Measurements from ENCODE around the gene CEACAM3.

The CEACAM3 gene

DNA sequence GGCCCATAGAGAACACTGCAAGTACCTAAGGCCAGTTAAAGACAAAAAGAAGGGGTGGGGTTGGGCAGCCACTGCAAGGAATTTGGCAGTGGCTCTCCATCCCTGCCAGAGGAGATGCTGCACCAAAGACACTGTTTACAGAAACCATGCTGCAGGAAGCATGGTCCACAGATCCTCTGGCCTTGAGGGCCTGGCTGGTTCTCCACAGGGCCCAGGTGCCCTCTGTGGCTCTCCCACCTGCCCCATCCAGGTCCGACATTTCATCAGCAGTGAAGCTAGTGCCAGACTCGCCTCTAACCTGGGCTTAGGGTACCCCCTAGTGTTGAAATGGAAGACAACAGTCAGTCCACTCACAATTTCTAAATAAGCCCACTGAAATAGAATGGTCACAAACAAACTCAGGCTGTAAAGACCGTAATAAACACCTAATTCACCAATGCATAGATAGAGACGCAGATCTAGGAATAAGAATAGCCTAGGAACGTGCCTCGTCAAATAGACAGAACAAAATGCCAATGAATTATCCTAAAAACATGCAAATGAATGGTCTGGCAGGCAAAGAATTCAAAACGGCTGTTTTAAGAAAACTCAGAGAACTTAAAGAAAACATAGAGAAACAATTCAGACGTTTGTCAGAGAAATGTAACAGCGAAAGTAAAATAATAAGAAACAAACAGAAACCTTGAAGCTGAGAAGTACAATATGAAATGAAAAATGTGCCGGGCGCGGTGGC, 24.8 kb downstream of the CEACAM3 start:
- no peaks in the 10 kb centered on the region for H3K36me3 ChIP-seq (ENCODE audit: control insufficient read depth, insufficient read depth, low read length)
- H3K4me1 ChIP-seq (ENCODE audit: control insufficient read depth, insufficient read depth, low read length): no peaks in the 10 kb centered on the region
- no peak overlapping the region for H3K27ac ChIP-seq (ENCODE audit: low read depth, low read length)
- peaks cover 3% of the 10 kb centered on the region for H3K27me3 ChIP-seq (ENCODE audit: control insufficient read depth, insufficient read depth, low read length)
- H3K9ac ChIP-seq (ENCODE audit: low read length): no peak overlapping the region
- no peak overlapping the region for H3K4me3 ChIP-seq (ENCODE audit: low read length)

DNA sequence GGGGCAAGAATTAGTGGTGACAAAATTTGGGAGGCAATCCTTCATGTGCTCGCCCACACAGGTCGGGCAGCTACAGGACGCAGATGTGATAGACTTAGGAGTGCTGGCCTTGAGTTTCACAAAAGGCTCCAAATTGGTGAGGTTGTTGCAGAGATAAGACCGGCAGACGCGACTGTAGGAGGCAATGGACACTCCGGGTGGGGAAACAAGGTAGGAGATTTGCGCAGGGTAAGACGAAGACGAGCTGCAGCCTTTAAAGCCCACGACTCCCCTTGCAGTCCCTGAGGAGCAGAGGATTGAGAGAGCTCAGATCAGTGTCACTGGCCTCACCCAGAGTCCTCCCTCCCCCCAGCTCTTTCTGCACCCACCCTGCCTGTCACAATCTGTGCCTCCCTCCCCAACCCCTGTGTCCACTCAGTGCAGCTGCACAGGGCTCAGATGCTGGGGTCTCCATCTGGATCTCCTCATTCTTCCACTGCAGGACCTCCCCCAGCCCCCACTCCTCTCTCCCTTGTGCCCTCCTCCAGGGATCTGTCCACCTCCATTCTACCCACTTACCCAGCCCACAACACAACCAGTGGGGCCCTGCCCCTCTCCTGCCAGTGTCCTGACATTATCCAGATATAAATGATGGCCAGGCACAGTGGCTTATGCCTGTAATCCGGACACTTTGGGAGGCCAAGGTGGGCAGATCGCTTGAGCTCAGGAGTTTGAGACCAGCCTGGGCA, 41.8 kb downstream of the CEACAM3 start:
- H3K27ac ChIP-seq (ENCODE audit: low read depth, low read length): no peak overlapping the region
- H3K9ac ChIP-seq (ENCODE audit: low read length): no peak overlapping the region
- peaks cover 12% of the 10 kb centered on the region for H3K27me3 ChIP-seq (ENCODE audit: control insufficient read depth, insufficient read depth, low read length)

DNA sequence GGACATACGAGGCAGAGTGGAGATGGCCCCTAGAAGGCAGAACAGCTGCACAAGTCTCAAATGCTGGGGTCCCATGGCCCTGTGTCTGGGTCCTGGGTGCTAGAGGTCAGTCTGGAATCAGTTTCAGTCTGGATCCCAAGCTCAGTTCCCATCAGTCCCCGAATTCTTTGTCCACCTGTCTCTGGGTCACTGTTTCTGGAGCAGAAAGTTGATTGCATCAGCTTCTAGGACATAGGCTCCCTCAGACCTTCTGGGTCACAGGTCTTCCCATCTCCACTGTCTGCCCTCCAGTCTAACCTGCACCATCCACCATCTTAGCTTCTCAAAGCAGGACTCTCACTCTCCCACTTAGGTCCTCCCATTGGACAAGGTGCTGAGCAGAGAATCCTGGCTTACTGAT, 42.8 kb downstream of the CEACAM3 start:
- peaks cover 12% of the 10 kb centered on the region for H3K27me3 ChIP-seq (ENCODE audit: control insufficient read depth, insufficient read depth, low read length)
- H3K36me3 ChIP-seq (ENCODE audit: control insufficient read depth, insufficient read depth, low read length): no peaks in the 10 kb centered on the region
- H3K4me1 ChIP-seq (ENCODE audit: control insufficient read depth, insufficient read depth, low read length): no peaks in the 10 kb centered on the region
- H3K9ac ChIP-seq (ENCODE audit: low read length): no peak overlapping the region
- no peak overlapping the region for H3K4me3 ChIP-seq (ENCODE audit: low read length)
- no peak overlapping the region for H3K27ac ChIP-seq (ENCODE audit: low read depth, low read length)

More for the DNA sequence above, 41.8 kb downstream of the CEACAM3 start:
- no peaks in the 10 kb centered on the region for H3K36me3 ChIP-seq (ENCODE audit: control insufficient read depth, insufficient read depth, low read length)
- no peaks in the 10 kb centered on the region for H3K4me1 ChIP-seq (ENCODE audit: control insufficient read depth, insufficient read depth, low read length)
- H3K4me3 ChIP-seq (ENCODE audit: low read length): no peak overlapping the region

- Histone ChIP-seq H3K9ac (ENCODE audit: low read length) (no peak overlapping the region), H3K27me3 (ENCODE audit: control insufficient read depth, insufficient read depth, low read length) (peaks cover 9% of the 10 kb centered on the region), H3K36me3 (ENCODE audit: control insufficient read depth, insufficient read depth, low read length) (no peaks in the 10 kb centered on the region), H3K4me1 (ENCODE audit: control insufficient read depth, insufficient read depth, low read length) (no peaks in the 10 kb centered on the region), H3K27ac (ENCODE audit: low read depth, low read length) (no peak overlapping the region), H3K4me3 (ENCODE audit: low read length) (no peak overlapping the region)
Observed at GRCh38 chr19:41843371-41843770, 47.0 kb downstream of the CEACAM3 start.

DNA sequence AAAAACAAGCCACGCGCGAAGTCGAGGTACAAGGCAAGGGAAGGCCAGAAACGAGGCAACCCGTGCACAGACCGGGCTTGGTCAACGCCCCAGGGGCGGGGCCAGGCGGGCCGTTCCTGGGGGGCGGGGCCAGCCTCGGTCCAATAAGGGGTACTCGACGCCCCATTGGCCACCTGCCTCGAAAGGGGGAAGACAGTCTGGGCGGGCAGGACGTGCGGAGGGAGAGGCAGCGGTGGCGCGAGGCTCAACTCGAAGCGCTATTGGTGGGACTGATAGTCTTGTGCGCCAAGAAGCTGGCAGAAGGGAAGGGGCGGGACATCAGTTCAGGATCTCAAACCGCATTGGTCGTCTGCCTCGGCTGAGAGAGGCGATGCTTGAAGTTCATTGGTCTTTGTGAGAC, 48.2 kb downstream of the CEACAM3 start, which contains the start of gene LYPD4:
LYPD4 (minus strand) TSS at position 83 of the 400 bp plus-strand sequence. CDS start 5,398 bp downstream, outside the sequence.
- Histone ChIP-seq H3K27me3 (ENCODE audit: control insufficient read depth, insufficient read depth, low read length) (no peaks in the 10 kb centered on the region), H3K4me1 (ENCODE audit: control insufficient read depth, insufficient read depth, low read length) (no peaks in the 10 kb centered on the region), H3K36me3 (ENCODE audit: control insufficient read depth, insufficient read depth, low read length) (no peaks in the 10 kb centered on the region), H3K4me3 (ENCODE audit: low read length) (no peak within 1 kb of the TSS), H3K27ac (ENCODE audit: low read depth, low read length) (no peak within 1 kb of the TSS), H3K9ac (ENCODE audit: low read length) (no peak within 1 kb of the TSS)

DNA sequence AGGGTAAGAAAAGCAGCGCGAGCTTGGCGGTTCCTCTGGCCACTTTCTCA, 48.4 kb downstream of the CEACAM3 start, which contains the start of gene DMRTC2:
DMRTC2 (plus strand) TSS at position 42 of the 50 bp plus-strand sequence. CDS start 2,387 bp downstream, outside the sequence.
- Histone ChIP-seq H3K4me3 (ENCODE audit: low read length) (no peak within 1 kb of the TSS), H3K27me3 (ENCODE audit: control insufficient read depth, insufficient read depth, low read length) (no peaks in the 10 kb centered on the region), H3K36me3 (ENCODE audit: control insufficient read depth, insufficient read depth, low read length) (no peaks in the 10 kb centered on the region), H3K9ac (ENCODE audit: low read length) (no peak within 1 kb of the TSS), H3K27ac (ENCODE audit: low read depth, low read length) (no peak within 1 kb of the TSS), H3K4me1 (ENCODE audit: control insufficient read depth, insufficient read depth, low read length) (no peaks in the 10 kb centered on the region)

DNA sequence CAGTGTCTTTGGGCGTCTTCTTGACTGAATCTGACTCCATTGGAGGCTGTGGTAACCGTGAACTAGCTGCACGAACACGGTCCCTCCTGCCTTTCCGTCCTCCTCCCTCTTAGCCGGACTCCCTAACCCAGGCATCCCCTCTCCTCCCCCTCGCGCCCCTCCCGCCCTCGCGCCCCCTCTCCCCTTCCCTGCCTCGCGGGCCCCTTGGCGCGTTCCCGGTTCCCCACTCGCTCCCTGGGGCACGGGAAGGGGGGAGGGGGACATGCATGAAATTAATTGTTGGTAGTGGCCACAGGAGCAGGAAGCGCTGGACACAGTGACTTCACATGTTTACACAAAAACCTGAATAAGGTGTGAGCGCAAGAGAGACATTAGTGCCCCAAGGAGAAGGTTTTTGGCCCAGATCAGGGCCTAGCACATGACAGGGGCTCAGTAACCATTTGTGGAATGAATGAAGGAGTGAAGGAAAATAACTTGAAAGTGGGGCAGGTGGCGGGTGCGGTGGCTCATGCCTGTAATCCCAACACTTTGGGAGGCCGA, 48.7 kb downstream of the CEACAM3 start:
- Histone ChIP-seq H3K4me1 (ENCODE audit: control insufficient read depth, insufficient read depth, low read length) (no peaks in the 10 kb centered on the region), H3K9ac (ENCODE audit: low read length) (no peak overlapping the region), H3K27ac (ENCODE audit: low read depth, low read length) (no peak overlapping the region), H3K36me3 (ENCODE audit: control insufficient read depth, insufficient read depth, low read length) (no peaks in the 10 kb centered on the region), H3K27me3 (ENCODE audit: control insufficient read depth, insufficient read depth, low read length) (no peaks in the 10 kb centered on the region), H3K4me3 (ENCODE audit: low read length) (no peak overlapping the region)

- Histone ChIP-seq H3K36me3 (ENCODE audit: control insufficient read depth, insufficient read depth, low read length) (no peaks in the 10 kb centered on the region), H3K4me3 (ENCODE audit: low read length) (no peak overlapping the region), H3K27ac (ENCODE audit: low read depth, low read length) (no peak overlapping the region), H3K9ac (ENCODE audit: low read length) (no peak overlapping the region), H3K4me1 (ENCODE audit: control insufficient read depth, insufficient read depth, low read length) (no peaks in the 10 kb centered on the region), H3K27me3 (ENCODE audit: control insufficient read depth, insufficient read depth, low read length) (peaks cover 3% of the 10 kb centered on the region)
Observed at GRCh38 chr19:41847351-41848105, 51.1 kb downstream of the CEACAM3 start.

DNA sequence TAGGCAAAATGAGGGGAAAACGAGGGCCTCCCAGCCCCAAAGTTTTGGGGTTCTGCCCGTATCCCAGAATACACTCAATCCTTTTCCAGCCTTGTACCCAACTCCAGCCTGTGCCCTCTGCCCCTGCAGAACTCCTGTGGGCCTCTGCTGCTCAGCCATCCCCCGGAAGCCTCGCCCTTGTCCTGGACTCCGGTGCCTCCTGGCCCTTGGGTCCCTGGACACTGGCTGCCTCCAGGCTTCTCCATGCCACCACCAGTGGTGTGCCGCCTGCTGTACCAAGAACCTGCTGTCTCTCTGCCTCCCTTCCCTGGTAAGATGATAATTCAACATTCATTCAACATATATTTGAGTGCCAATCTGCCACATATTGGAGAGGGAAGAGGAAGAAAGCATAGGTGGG, 52.3 kb downstream of the CEACAM3 start:
- no peak overlapping the region for H3K27ac ChIP-seq (ENCODE audit: low read depth, low read length)
- H3K4me1 ChIP-seq (ENCODE audit: control insufficient read depth, insufficient read depth, low read length): no peaks in the 10 kb centered on the region
- H3K4me3 ChIP-seq (ENCODE audit: low read length): no peak overlapping the region
- no peaks in the 10 kb centered on the region for H3K36me3 ChIP-seq (ENCODE audit: control insufficient read depth, insufficient read depth, low read length)
- no peak overlapping the region for H3K9ac ChIP-seq (ENCODE audit: low read length)
- H3K27me3 ChIP-seq (ENCODE audit: control insufficient read depth, insufficient read depth, low read length): peaks cover 3% of the 10 kb centered on the region

DNA sequence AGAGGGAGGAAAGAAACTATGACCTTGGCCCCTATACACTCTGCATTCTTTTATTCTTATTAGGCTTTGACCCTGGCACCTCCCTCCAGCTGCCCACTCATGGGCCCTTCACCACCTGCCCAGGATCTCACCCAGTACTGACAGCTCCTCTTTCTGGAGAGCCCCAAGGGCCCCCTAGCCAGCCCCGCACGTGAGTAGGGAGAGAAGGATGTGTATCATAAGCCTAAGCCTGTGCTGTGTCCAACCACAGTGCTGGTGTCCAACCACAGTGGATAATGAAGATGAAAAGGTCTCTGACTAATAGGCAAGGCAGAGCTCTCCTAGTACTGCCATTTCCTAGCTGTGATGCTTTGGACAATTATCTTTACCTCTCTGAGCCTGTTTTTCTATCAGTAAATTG, 52.7 kb downstream of the CEACAM3 start:
- no peak overlapping the region for H3K4me3 ChIP-seq (ENCODE audit: low read length)
- no peak overlapping the region for H3K9ac ChIP-seq (ENCODE audit: low read length)
- H3K4me1 ChIP-seq (ENCODE audit: control insufficient read depth, insufficient read depth, low read length): no peaks in the 10 kb centered on the region
- H3K36me3 ChIP-seq (ENCODE audit: control insufficient read depth, insufficient read depth, low read length): no peaks in the 10 kb centered on the region
- H3K27ac ChIP-seq (ENCODE audit: low read depth, low read length): no peak overlapping the region
- peaks cover 3% of the 10 kb centered on the region for H3K27me3 ChIP-seq (ENCODE audit: control insufficient read depth, insufficient read depth, low read length)

GRCh38 chr19:41850381-41850780, 54.0 kb downstream of the CEACAM3 start:
- no peak overlapping the region for H3K9ac ChIP-seq (ENCODE audit: low read length)
- H3K4me1 ChIP-seq (ENCODE audit: control insufficient read depth, insufficient read depth, low read length): no peaks in the 10 kb centered on the region
- H3K27ac ChIP-seq (ENCODE audit: low read depth, low read length): no peak overlapping the region
- H3K27me3 ChIP-seq (ENCODE audit: control insufficient read depth, insufficient read depth, low read length): peaks cover 3% of the 10 kb centered on the region
- no peaks in the 10 kb centered on the region for H3K36me3 ChIP-seq (ENCODE audit: control insufficient read depth, insufficient read depth, low read length)
- no peak overlapping the region for H3K4me3 ChIP-seq (ENCODE audit: low read length)

- Histone ChIP-seq H3K27ac (ENCODE audit: low read depth, low read length) (no peak overlapping the region), H3K27me3 (ENCODE audit: control insufficient read depth, insufficient read depth, low read length) (peaks cover 3% of the 10 kb centered on the region), H3K4me1 (ENCODE audit: control insufficient read depth, insufficient read depth, low read length) (no peaks in the 10 kb centered on the region), H3K36me3 (ENCODE audit: control insufficient read depth, insufficient read depth, low read length) (no peaks in the 10 kb centered on the region), H3K4me3 (ENCODE audit: low read length) (no peak overlapping the region), H3K9ac (ENCODE audit: low read length) (no peak overlapping the region)
Observed at GRCh38 chr19:41851456-41851855, 55.1 kb downstream of the CEACAM3 start.
